A549 (cell line): ENCODE data around the gene E2F6.

Source experiments
- CTCF ChIP-seq: fragments of >200 bp; sonication (Bioruptor Twin); formaldehyde crosslinking; IDR thresholded peaks from 3 replicates; pipeline ENCODE4 v1.5.1; 2016
- EP300 ChIP-seq, 2 experiments: fragments of >200 bp; sonication (Bioruptor Twin); formaldehyde crosslinking; IDR thresholded peaks; 2 replicates in 1 of 2; 3 replicates in 1 of 2; pipeline ENCODE4 v1.6.1; 2016 to 2017
- JUNB ChIP-seq: fragments of >200 bp; sonication (Bioruptor Twin); formaldehyde crosslinking; IDR thresholded peaks from 2 replicates; pipeline ENCODE4 v1.6.1; 2016

- TF ChIP-seq JUNB, result no peak
- TF ChIP-seq EP300 (IDR thresholded peaks at IDR 0.05), result no peak
- no peak for TF ChIP-seq CTCF
Observed at GRCh38 chr2:11503354-11503927, 37.5 kb upstream of the E2F6 start.
